HG03457 (cell line): Measurements from ENCODE around the gene CRYL1.
A peak's percentile ranks its signal among the peaks of the same experiment; 100 is the strongest.

Experiments
- ATAC-seq: cut with Tn5 transposase; IDR thresholded peaks from one replicate; pipeline ENCODE4 v1.9.1; 2021; ENCODE audit warnings: moderate number of reproducible peaks; ENCODE audit not compliant: unreplicated experiment

The CRYL1 gene

DNA sequence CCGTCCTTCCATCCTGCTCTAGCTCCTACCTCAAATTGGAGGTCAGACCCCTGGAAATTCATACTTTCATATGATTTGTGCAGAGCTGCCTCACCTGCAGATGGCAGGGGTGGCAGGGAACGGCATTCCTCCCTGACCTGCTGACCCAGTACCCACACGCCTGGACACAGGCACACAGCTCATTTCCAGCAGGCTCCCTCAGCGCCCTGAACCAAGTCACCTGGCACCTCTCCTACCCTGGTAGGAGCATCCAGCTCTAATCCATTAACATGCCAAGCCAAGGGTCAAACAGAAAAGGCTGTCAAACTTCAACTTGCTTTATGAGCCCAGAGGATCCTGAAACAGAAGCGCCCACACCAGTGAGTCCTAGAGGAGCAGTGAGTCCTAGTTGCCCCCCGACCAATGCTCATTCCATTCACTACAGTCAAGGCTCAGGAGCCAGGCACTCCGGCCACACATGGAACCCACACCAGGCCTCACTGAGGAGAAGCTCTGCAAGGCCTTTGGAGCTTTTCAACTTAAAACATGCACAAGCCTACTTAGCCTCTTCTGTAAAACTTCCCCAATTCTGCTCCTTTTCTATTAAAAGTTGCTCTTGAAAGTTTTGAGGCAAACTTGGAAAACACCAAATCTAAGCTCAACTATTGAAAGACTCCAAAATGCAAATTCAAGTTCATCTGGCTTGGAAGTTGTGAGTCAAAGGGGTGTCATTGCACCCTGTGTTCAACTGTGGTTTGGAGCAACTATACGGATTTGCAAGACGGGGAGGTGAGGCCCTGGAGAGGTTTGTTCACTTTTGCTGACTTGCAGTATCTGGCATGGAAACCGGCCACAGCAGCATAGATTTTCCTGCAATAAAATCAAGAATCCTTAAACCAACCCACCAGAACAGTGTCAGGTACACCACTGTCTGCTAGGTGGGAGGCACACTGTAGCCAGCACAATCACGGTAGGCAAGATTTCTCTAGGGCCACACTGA lies 96.7 kb downstream of the CRYL1 start:
- ATAC-seq = no peak

DNA sequence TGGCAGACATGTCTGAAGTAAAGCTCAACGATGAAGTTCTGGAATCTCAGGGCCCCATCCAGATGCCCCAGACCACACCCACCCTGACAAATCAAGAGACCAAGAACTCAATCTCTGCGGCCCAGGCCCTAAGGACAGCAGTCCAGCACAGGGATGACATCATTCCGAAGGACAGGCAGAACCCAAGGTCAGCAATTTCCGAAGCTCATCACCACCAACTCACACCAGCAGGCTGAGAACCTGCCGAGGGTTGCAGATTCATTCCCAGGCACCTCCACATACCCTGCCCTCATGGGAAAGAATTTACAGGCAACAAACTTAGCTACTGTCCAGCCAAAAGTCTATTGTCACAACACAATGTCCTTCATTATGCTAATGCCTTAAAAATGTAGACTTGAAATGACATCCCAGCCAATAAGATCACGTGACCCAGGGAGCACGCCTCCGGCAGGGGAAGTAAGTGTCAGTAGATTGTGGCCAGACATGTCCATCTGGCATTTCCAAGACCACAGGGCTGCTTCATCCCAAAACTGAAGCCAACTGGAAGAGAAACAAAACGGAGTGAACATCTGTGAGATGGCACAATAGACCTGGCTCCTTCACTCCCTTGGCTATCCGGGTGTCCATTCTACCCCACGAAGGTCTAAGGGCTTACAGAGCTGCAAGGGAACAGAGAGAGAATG lies 98.8 kb downstream of the CRYL1 start:
- no peak for ATAC-seq

DNA sequence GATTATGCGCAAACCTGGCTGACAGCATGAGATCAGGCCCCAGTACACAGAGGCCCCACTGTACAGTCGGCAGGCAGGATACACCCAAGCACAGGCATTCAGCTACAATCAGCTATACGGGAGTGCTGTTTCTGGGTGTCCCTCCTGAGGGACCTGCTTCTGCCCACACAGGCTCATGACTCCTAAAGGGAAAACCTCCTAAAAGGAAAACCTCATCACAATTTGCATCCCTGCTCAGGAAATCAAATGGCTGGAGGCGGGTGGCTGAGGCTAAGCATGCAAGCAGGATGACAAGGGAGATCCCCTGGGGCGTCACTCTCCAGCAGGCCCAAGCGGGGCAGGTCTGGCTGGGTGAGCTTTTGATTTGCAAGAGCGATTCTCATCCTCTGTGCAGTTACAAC lies 99.8 kb downstream of the CRYL1 start:
- ATAC-seq = peak; percentile 49

DNA sequence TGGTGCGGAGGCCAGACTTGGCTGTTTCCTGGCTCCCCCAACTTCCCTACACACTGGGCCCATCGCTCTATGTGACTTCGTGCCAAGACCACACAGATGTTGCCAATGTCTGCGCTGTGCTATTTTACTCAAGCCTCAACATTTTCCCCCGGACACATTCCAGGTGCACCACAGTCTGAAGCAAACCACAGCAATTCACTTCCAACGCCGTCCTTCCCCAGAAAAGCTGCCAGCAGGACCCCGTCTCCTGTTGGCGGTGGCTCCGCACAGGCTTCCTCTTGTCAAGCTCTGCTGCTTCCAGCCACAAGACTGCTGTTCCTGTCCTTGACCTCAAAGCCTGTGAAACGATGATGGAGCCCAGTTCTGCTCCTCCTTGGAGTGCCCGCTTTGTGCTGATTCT lies 100.7 kb downstream of the CRYL1 start:
- no peak for ATAC-seq

DNA sequence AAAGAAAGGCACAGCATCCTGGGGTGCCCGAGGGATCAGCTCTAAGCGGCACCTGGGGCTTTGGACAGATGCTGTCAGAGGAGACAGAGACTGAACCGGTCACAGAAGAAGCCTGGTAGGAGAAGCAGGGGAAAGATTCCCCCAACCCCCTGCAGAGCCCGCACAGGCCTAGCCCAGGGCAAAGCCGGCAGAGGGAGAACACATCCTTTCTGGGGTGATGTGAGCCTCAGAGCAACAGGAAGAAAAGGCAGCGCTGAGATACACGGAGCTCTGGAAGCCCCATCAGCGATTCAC lies 101.2 kb downstream of the CRYL1 start:
- ATAC-seq = no peak

DNA sequence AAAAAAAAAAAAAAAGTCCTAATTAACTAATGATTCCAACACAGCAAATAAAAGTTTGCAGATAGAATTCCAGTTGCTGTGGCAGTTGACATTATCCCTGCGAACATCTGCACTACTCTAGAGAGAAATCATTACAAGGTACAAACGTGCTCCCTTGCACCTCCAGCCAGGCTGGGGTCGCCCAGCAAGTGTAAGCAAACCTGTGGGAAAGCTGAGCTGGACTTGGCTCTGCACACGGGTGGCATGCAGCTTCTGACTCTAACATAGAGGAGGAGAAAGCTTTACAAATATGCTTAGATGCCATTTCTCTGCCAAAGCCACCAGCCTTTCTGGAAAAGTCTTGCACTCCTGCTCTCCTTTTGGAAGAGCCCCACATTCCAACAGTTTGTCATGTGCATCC lies 103.3 kb downstream of the CRYL1 start:
- no peak for ATAC-seq

DNA sequence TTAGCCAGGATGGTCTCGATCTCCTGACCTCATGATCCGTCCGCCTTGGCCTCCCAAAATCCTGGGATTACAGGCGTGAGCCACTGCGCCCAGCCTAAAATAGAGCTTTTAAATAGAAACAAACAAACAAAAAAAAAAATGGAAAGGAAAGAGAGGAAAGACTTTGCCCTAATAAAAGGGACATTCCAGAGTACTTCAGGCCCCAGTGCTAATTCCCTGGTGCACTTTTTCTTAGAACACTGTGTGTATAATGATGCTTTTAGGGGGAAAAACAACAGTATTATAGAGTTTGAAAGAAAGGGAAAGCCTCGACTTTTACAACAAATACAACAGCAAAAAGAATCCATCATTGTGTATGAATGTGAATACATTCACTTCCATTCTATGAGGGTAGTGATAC lies 104.7 kb downstream of the CRYL1 start:
- no peak for ATAC-seq

DNA sequence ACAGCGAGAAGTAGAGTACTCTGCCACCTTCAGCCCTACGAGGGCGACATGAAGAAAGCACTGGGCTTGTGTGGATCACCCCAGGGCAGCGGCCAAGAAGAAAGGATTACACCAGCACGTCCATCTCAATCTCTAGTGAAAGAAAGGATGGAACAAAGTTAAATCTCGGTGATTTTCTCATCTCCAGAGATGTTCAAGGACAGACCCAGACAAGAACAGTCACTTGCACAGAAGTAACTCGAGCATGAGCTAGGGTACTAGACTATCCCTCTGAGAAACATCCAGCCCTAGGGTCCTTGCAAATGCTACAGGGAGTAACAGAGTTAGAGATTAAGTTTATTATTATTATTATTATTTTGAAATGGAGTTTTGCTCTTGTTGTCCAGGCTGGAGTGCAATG lies 106.7 kb downstream of the CRYL1 start:
- ATAC-seq = no peak

DNA sequence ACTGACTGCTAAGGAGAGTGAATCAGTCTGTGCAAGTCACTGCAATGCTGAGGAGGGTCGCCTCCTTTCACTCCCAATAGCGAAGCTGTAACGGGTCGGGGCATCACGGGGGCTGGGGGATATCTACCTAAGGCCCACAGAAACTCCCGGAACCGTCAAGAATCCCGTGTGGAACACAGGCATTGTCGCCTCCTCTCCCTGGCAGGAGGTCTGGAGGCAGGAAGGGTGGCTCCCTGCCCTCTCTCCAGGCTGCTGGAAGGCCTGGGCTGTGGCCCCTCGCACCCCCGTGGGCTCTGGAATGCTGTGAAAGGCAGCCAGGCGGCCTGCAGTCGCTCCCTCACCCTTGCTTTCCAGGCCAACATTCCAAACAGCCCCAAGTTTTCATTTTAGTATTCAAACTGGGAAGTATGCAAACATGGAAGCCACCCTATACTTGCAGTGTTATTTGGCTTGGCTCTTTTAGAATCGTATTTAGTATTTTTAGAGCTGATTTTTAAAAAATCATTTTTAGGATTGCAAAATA lies 109.4 kb downstream of the CRYL1 start:
- ATAC-seq = no peak

DNA sequence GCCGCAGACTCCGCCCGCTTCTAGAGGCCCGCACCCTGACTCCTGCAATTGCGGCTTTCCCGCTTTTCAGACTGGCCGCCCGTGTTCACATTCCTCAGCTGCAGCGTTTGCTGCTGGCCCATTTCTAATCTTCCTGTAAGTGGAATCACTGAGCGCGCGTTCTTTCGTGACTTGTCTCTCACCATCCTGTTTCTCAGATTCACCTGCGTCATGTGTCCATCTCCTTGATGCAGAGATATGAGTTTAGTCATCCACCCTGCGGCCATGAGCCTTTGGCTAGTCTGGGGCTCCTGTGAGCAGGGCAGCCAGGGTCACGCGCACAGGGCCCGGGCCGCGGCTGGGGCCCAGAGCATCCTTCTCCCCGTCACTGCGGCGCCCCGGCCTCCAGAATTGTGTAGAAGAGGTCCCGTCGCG lies 110.0 kb downstream of the CRYL1 start:
- no peak for ATAC-seq

DNA sequence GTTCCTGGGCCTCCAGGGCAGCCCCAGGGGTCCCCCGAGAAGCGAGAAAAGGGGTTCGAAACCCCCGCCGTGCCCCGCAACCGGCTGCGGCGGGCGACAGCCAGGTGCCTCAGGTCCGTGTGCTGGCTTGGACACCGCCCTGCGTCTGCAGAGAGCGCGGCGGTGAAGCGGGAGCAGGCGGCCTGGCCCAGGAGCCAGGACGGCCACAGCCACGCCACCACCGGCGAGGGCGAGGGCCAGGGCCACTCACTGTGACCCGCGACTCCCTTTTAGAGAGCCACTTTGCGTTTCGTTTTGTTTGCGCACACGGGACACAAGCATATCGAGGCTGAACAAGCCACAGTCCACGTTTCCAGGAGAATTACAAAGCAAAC lies 110.4 kb downstream of the CRYL1 start:
- no peak for ATAC-seq

DNA sequence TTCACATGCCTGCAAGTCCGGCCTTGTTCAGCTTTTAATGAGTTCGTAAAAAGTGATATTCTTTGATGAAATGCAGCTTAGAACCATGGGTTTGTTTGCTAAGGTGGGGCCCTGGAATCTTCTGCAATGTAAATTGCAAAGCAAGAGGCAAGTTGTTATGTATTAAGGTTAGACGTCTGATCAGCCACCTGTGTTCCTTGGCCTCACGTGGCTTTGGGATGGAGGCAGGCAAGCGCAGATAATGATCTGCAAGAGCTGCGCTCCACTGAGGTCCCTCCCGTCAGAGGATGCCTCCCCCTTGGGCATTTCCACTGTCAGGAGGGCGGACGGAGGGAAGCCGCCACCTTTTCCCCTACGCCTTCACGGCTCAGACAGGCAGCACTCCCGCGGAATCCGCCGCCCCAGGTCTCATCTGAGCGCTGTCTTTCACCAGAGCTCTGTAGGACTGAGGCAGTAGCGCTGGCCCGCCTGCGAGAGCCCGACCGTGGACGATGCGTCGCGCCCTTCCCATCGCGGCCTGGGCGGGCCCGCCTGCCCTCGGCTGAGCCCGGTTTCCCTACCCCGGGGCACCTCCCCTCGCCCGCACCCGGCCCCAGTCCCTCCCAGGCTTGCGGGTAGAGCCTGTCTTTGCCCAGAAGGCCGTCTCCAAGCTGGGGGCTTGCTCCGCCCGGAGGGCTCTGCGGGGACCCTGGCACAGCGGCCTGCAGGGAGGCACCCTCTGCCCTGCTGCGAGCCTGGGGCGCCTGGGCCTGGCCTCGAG lies 110.9 kb downstream of the CRYL1 start:
- ATAC-seq = no peak

DNA sequence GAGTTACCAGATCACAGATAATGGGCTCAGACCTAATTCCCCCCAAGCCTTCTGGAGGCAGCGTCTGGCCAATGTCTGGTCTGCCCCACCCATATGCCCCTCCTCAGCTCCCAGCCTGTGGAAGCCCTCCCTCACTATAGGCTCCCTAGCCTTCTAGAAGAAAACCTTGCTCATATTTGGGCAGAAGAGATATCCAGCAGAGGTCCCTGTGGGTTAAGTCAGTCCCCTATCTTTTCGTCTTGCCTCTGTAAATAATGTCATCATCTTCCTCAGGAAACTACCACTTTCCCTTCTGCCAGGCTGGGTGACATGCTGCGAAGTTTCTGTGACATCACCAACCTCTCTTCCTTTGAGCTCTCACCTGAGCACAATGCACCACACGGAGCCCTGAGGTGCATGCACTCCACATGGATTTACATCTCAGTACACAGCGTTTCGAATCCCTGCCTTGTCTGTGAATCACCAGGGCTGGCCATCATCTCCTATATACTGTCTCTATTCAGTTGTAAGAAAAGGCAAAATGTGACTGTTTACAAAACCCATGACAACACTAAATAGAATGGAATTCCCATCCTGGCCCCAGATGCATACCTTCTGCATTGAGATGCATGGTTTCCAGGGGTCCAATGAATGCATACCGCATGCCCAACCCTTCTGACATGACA lies 112.8 kb downstream of the CRYL1 start:
- ATAC-seq = no peak

DNA sequence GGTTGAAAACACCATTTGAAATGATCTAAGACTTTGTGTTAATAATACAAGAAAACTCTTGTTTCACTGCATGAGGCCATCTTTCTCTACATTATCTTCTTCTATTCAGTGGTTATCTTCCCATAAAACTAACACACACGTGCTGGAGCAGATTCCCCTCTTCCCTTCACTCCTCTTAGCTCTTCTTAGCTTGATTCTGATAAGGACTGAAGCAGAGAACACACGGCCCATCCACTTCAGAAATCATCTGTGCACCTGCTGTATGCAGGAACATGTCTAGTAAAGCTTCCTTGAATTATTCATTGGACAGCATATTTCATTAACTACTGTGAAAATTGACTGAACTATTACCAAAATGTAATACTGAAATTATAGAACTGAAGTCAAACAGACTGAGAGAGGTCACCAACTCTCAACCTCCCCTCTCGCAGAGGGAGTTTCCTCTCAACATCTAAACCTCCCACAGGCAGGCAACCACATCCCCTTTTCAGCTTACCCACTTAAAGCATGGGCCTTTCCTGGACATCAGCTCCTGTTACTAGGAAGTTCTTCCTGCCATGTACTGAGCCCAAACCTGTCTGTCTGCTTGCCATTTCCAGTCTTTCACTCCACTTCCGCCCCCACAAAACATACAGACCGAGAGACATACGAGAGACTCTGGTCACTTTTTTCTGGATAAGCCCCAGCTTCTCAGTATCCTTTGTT lies 113.9 kb downstream of the CRYL1 start:
- ATAC-seq = peak; percentile 87

DNA sequence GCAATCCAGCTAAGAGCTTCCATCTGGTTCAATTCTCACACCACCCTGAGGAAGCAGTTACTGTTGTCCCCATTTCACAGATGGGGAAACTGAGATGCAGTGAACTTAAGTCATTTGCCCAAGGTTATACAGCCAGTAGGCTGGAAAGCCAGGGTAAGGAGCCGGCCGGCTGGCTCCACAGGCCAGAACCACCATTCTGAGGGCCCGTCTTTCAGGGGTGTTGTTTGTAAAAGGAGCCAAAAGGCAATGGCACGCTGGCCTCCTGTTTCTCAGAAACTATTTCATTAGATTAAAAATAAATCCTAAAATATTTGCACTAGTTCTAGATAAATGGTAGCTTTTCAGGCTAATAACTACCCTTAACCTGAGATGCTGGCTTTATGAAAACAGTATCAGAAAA lies 114.9 kb downstream of the CRYL1 start:
- ATAC-seq = no peak

DNA sequence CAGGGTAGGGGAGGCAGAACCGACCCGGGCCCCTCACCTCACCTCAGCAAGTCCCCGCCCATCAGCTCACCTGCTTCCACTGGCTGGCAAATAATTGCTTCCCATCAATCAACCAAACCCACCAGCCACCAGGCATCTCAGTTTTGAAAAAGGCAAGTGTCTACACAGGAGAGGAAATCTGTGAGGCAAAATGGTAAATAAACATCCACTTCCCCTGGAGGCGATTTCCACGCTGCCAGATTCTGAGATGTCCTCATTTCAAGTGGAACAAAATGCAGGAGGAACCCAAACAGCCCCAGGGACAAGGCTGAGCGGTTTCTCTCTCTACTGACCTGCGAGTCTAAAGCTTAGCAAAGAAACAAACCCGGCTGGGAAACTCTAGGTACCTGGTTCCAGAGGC lies 117.5 kb downstream of the CRYL1 start:
- ATAC-seq = no peak

DNA sequence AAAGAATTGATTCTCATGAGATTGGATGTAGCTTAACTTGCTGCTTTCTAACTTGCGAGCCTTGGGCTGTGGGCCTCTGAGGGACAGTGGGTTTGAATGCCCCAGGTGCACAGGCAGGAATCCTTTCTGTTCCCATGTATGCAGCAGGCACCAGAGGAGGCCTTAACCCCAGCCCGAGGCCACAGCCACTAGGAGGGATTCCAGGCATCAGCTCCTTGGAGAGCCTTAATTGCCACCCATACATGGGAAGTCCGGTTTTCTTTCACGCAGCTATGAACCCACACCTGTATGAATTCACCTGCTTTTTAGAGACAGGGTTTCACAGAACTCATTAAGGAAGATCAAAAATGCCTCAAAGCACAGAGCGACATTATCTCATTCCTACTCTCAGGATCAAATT lies 117.9 kb downstream of the CRYL1 start:
- ATAC-seq = no peak

DNA sequence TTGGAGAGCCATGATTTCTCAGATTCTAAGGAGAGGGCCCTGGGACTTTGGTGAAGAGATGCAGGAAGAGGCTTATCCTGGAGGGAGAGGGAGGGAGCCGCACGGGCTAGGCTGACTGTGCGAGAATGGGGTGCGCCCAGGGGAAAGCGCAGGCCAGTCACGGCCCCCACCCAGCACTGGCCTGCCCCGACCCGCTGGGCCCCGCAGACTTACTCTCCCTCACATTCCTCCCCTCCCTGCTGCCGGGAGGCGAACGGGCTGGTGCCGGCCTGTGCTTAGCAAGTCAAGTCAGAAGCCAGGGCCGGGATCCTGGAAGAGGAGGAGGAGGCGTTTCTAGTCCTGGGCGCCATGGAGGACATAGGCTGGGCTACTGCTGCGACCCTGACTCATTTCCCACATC lies 120.0 kb downstream of the CRYL1 start:
- ATAC-seq = no peak

DNA sequence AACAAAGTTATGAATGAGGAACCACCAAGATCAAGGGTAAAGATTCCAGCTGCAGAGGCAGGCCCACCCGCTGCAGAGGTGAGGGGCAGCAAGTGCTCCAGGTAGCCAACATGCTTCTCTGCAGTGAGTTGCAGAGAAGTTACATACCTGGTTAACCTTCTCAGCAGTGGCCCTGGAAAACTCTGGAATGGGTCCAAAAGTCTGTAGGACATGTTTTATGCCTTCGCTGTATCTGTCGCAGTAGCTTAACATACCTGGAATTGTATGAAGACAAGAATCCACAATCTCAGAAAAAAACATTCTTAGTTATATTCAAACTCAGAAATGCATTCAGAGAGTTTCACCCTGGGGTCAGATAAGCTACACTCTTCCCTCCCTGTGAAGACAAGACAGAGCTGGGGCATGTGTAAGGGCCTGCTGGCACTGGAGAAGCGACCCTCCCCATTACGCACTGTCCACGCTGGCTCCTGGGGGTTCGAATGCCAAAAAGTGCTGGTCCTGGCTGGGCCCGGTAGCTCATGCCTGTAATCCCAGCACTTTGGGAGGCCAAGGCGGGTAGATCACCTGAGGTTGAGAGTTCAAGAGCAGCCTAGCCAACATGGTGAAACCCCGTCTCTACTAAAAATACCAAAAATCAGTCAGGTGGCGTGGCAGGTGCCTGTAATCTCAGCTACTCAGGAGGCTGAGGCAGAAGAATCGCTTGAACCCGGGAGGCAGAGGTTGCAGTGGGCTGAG lies 121.0 kb downstream of the CRYL1 start:
- no peak for ATAC-seq

DNA sequence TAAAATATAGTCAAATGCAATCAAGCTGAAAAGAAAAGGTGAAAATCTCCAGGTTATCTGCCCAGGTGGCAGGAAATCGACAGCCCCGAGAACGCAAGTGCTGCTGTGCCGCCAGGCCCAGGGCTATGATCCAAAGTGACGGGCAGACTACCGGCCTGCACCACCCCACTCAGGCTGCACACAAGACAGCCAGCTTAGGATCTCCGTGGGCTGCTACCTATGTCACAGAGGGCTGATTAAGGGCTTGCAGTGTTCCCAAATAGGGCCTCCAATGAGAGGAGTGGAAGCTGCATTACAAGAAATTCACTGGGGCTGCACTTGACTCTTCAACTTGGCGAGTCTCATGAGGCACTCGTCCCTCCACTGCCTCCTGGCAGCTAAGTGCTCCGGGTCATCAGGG lies 121.8 kb downstream of the CRYL1 start:
- no peak for ATAC-seq
